Gastroesophageal sphincter (tissue), 3 donors: ENCODE data around the gene IGF2R.

ENCODE experiments used
- EP300 ChIP-seq: sonication (generic); formaldehyde crosslinking; IDR thresholded peaks from one replicate; pipeline ENCODE4 v1.6.1; 2017; ENCODE audit warnings: antibody characterized with exemption, mild to moderate bottlenecking
- POLR2A ChIP-seq, 2 donors: fragments of 450-650 bp; IDR thresholded peaks; one replicate each; pipeline ENCODE4 v1.6.1; 2017; ENCODE audit warnings: antibody characterized with exemption in 2 of 2, mild to moderate bottlenecking in 2 of 2, moderate library complexity in 1 of 2
- POLR2AphosphoS5 ChIP-seq: sonication (generic); formaldehyde crosslinking; IDR thresholded peaks from one replicate; pipeline ENCODE4 v1.6.1; 2017; ENCODE audit warnings: antibody characterized with exemption
- TF ChIP-seq, protein P1 (sequence below), 4 experiments: fragments of 200-600 bp in 2 of 4; fragments of 450-650 bp in 2 of 4; sonication (generic) in 1 of 4; IDR thresholded peaks; one replicate each; pipeline ENCODE4 v1.5.1; 2017 to 2019; ENCODE audit warnings: antibody characterized with exemption in 4 of 4, mild to moderate bottlenecking in 2 of 4, moderate library complexity in 2 of 4

DNA sequence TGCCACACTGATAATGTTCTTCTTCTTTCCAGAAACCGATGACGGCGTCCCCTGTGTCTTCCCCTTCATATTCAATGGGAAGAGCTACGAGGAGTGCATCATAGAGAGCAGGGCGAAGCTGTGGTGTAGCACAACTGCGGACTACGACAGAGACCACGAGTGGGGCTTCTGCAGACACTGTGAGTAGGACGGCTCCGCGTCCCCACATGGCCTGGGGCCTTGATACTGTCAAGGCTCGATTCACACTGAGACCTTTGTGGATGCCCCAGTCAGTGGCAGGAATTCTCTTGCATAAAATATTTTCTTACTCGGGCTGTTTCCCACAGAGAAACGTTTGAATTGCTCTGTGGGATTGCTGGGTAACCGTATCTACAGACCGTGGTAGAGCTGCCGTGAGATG is 111.2 kb downstream of the IGF2R start:
- TF ChIP-seq EP300 (no peak), POLR2A (IDR thresholded peaks at IDR 0.05) (no peak), POLR2AphosphoS5 (no peak)
- TF ChIP-seq, protein P1, sequence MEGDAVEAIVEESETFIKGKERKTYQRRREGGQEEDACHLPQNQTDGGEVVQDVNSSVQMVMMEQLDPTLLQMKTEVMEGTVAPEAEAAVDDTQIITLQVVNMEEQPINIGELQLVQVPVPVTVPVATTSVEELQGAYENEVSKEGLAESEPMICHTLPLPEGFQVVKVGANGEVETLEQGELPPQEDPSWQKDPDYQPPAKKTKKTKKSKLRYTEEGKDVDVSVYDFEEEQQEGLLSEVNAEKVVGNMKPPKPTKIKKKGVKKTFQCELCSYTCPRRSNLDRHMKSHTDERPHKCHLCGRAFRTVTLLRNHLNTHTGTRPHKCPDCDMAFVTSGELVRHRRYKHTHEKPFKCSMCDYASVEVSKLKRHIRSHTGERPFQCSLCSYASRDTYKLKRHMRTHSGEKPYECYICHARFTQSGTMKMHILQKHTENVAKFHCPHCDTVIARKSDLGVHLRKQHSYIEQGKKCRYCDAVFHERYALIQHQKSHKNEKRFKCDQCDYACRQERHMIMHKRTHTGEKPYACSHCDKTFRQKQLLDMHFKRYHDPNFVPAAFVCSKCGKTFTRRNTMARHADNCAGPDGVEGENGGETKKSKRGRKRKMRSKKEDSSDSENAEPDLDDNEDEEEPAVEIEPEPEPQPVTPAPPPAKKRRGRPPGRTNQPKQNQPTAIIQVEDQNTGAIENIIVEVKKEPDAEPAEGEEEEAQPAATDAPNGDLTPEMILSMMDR (IDR thresholded peaks at IDR 0.05): no peak
